HG03558 (cell line): ENCODE data around the gene KLHL3.

Source experiments
- ATAC-seq: cut with Tn5 transposase; IDR thresholded peaks from one replicate; pipeline ENCODE4 v1.9.1; 2021; ENCODE audit warnings: moderate number of reproducible peaks; ENCODE audit not compliant: unreplicated experiment; ENCODE audit errors: extremely low read depth

The KLHL3 gene

GRCh38 chr5:137638841-137639240 lies 97.0 kb downstream of the KLHL3 start:
- no peak for ATAC-seq

- ATAC-seq = no peak
Measured at GRCh38 chr5:137636830-137637714, 98.8 kb downstream of the KLHL3 start.

- no peak for ATAC-seq
Measured at GRCh38 chr5:137636099-137636498, 99.8 kb downstream of the KLHL3 start.

- ATAC-seq = no peak
Measured at GRCh38 chr5:137635521-137635921, 100.4 kb downstream of the KLHL3 start.

GRCh38 chr5:137633896-137634295 lies 102.0 kb downstream of the KLHL3 start:
- ATAC-seq = no peak

GRCh38 chr5:137632716-137633115 lies 103.2 kb downstream of the KLHL3 start:
- no peak for ATAC-seq

GRCh38 chr5:137631453-137631852 lies 104.4 kb downstream of the KLHL3 start:
- no peak for ATAC-seq

- ATAC-seq = no peak
Measured at GRCh38 chr5:137630972-137631370, 104.9 kb downstream of the KLHL3 start.

GRCh38 chr5:137630216-137630971 lies 105.5 kb downstream of the KLHL3 start:
- no peak for ATAC-seq

GRCh38 chr5:137629646-137630045 lies 106.2 kb downstream of the KLHL3 start:
- no peak for ATAC-seq

- ATAC-seq = no peak
Measured at GRCh38 chr5:137627706-137628105, 108.2 kb downstream of the KLHL3 start.

- no peak for ATAC-seq
Measured at GRCh38 chr5:137627293-137627692, 108.6 kb downstream of the KLHL3 start.

- ATAC-seq = no peak
Measured at GRCh38 chr5:137624786-137625349, 111.0 kb downstream of the KLHL3 start.

- ATAC-seq = no peak
Measured at GRCh38 chr5:137622850-137623249, 113.0 kb downstream of the KLHL3 start.

- no peak for ATAC-seq
Measured at GRCh38 chr5:137621861-137622823, 113.7 kb downstream of the KLHL3 start.

- ATAC-seq = no peak
Measured at GRCh38 chr5:137621306-137621705, 114.6 kb downstream of the KLHL3 start.

- no peak for ATAC-seq
Measured at GRCh38 chr5:137619191-137619870, 116.6 kb downstream of the KLHL3 start.

- ATAC-seq = no peak
Measured at GRCh38 chr5:137618476-137618875, 117.4 kb downstream of the KLHL3 start.

- ATAC-seq = no peak
Measured at GRCh38 chr5:137617528-137618205, 118.2 kb downstream of the KLHL3 start.
